IMR-90 (cell line): ENCODE data around the gene MAP3K9. TPM values are rescaled to one million over a fixed set of nuclear protein-coding genes. Genes with fewer than 3 reads are reported as not detected.

Experiments used
- ATAC-seq: fragments of 200-7000 bp; cut with Tn5 transposase; 2 replicates; pipeline ENCODE4 v1.9.1; 2020; ENCODE audit warnings: low read depth, mild to moderate bottlenecking, moderate library complexity
- BruUV-seq: library from RNA; stranded (reverse); fragments of 400-500 nt; replicated peaks from 2 replicates; lab custom pipeline; 2021; lab: Mats Ljungman, UMichigan
- CTCF ChIA-PET: fragments of 300-600 bp; formaldehyde crosslinking; extraction: SDS; loops from one replicate; lab custom pipeline; 2021; ENCODE audit warnings: antibody characterized with exemption; lab: Yijun Ruan, JAX
- POLR2A ChIA-PET: fragments of 300-600 bp; sonication (Branson Sonifier 250); formaldehyde crosslinking; loops from one replicate; lab custom pipeline; 2022; ENCODE audit warnings: antibody characterized with exemption; ENCODE audit not compliant: unreplicated experiment; lab: Charles Lee
- DNase-seq: peaks from one replicate; pipeline ENCODE4 v3.0.0; 2013
- H2AFZ ChIP-seq: replicated peaks from 2 replicates; pipeline ENCODE3; 2013; ENCODE audit warnings: low read length, mild to moderate bottlenecking; ENCODE audit not compliant: poor library complexity
- H2AK5ac ChIP-seq: 2 replicates; pipeline ENCODE4 v1.6.1; 2013; ENCODE audit warnings: low read depth, low read length, inconsistent platforms
- H2AK9ac ChIP-seq: replicated peaks from 2 replicates; pipeline ENCODE3; 2013; ENCODE audit warnings: mild to moderate bottlenecking, low read depth, low read length, moderate library complexity; ENCODE audit not compliant: poor library complexity
- H2BK120ac ChIP-seq: 2 replicates; pipeline ENCODE4 v1.6.1; 2013; ENCODE audit warnings: low read depth, low read length, inconsistent platforms
- H2BK15ac ChIP-seq: 3 replicates; pipeline ENCODE4 v1.6.1; 2013; ENCODE audit warnings: low read depth, low read length, inconsistent platforms
- H2BK20ac ChIP-seq: 2 replicates; pipeline ENCODE4 v1.6.1; 2013; ENCODE audit warnings: low read depth, mild to moderate bottlenecking, inconsistent platforms, low read length, moderate library complexity
- H2BK5ac ChIP-seq: 2 replicates; pipeline ENCODE4 v1.6.1; 2013; ENCODE audit warnings: mild to moderate bottlenecking, low read depth, low read length, inconsistent platforms; ENCODE audit not compliant: poor library complexity, severe bottlenecking
- H3K14ac ChIP-seq: replicated peaks from 2 replicates; pipeline ENCODE4 v1.6.1; 2013; ENCODE audit warnings: low read depth, low read length, inconsistent platforms
- H3K18ac ChIP-seq: 2 replicates; pipeline ENCODE4 v1.6.1; 2013; ENCODE audit warnings: low read depth, low read length, control low read depth
- H3K23ac ChIP-seq: 2 replicates; pipeline ENCODE4 v1.6.1; 2013; ENCODE audit warnings: low read depth, low read length, inconsistent platforms
- H3K27ac ChIP-seq: 2 replicates; pipeline ENCODE4 v1.5.1; 2013; ENCODE audit warnings: mild to moderate bottlenecking, control low read depth, low read length; ENCODE audit not compliant: insufficient read depth
- H3K27me3 ChIP-seq: 2 replicates; pipeline ENCODE4 v1.6.1; 2013; ENCODE audit warnings: low read length; ENCODE audit not compliant: control insufficient read depth, insufficient read depth
- H3K36me3 ChIP-seq: 2 replicates; pipeline ENCODE4 v1.6.1; 2013; ENCODE audit warnings: low read length, mixed read lengths; ENCODE audit not compliant: control insufficient read depth, insufficient read depth
- H3K4ac ChIP-seq: 2 replicates; pipeline ENCODE4 v1.6.1; 2013; ENCODE audit warnings: low read depth, low read length, inconsistent platforms
- H3K4me1 ChIP-seq: 2 replicates; pipeline ENCODE4 v1.6.1; 2013; ENCODE audit warnings: low read length, mixed read lengths; ENCODE audit not compliant: control insufficient read depth, insufficient read depth
- H3K4me2 ChIP-seq: 2 replicates; pipeline ENCODE4 v1.6.1; 2013; ENCODE audit warnings: low read depth, mild to moderate bottlenecking, control low read depth, low read length, moderate library complexity
- H3K4me3 ChIP-seq: 2 replicates; pipeline ENCODE4 v1.5.1; 2013; ENCODE audit warnings: low read depth, mild to moderate bottlenecking, control low read depth, low read length, moderate library complexity; ENCODE audit not compliant: insufficient read depth
- H3K56ac ChIP-seq: 2 replicates; pipeline ENCODE4 v1.6.1; 2013; ENCODE audit warnings: low read length, inconsistent platforms; ENCODE audit not compliant: insufficient read depth; ENCODE audit errors: extremely low read depth
- H3K79me1 ChIP-seq, 2 experiments: 2 replicates each; pipeline ENCODE4 v1.6.1; 2013; ENCODE audit warnings: low read length in 2 of 2, inconsistent platforms in 1 of 2, low read depth in 1 of 2
- H3K9ac ChIP-seq: 2 replicates; pipeline ENCODE4 v1.6.1; 2013; ENCODE audit warnings: low read depth, low read length, control low read depth
- H3K9me1 ChIP-seq: 2 replicates; pipeline ENCODE4 v1.6.1; 2013; ENCODE audit warnings: low read length, inconsistent platforms; ENCODE audit not compliant: insufficient read depth
- H3K9me3 ChIP-seq: 2 replicates; pipeline ENCODE4 v1.6.1; 2013; ENCODE audit warnings: low read length; ENCODE audit not compliant: control insufficient read depth, insufficient read depth
- H4K20me1 ChIP-seq: 2 replicates; pipeline ENCODE4 v1.6.1; 2013; ENCODE audit warnings: low read length, inconsistent platforms; ENCODE audit not compliant: insufficient read depth
- H4K5ac ChIP-seq: 2 replicates; pipeline ENCODE4 v1.6.1; 2013; ENCODE audit warnings: mild to moderate bottlenecking, low read depth, low read length, control low read depth
- H4K8ac ChIP-seq, 2 experiments: 2 replicates each; pipeline ENCODE4 v1.6.1; 2013; ENCODE audit warnings: low read depth in 2 of 2, low read length in 2 of 2, control low read depth in 1 of 2, inconsistent platforms in 1 of 2
- H4K91ac ChIP-seq: 2 replicates; pipeline ENCODE4 v1.6.1; 2013; ENCODE audit warnings: low read depth, low read length, inconsistent platforms; ENCODE audit not compliant: insufficient read depth
- BHLHE40 ChIP-seq: fragments of 150-350 bp; IDR thresholded peaks from 2 replicates; pipeline ENCODE4 v1.6.1; 2016; ENCODE audit warnings: mild to moderate bottlenecking, low read depth, low read length
- CEBPB ChIP-seq: IDR thresholded peaks from 2 replicates; pipeline ENCODE4 v1.6.1; 2012; ENCODE audit warnings: low read depth, low read length, improper control_type of control experiment
- CHD1 ChIP-seq: IDR thresholded peaks from 2 replicates; pipeline ENCODE4 v1.6.1; 2012; ENCODE audit warnings: low read depth, low read length, improper control_type of control experiment
- CTCF ChIP-seq: conservative IDR thresholded peaks from 2 replicates; pipeline ENCODE4 v1.5.1; 2012; ENCODE audit warnings: mild to moderate bottlenecking, low read depth, low read length, improper control_type of control experiment
- ELK1 ChIP-seq: fragments of 150-350 bp; IDR thresholded peaks from 2 replicates; pipeline ENCODE4 v1.6.1; 2016; ENCODE audit warnings: low read depth, mild to moderate bottlenecking, low read length, moderate library complexity, borderline replicate concordance
- MAZ ChIP-seq: IDR thresholded peaks from 2 replicates; pipeline ENCODE4 v1.6.1; 2012; ENCODE audit warnings: low read depth, mild to moderate bottlenecking, low read length, improper control_type of control experiment, moderate library complexity, borderline replicate concordance
- MXI1 ChIP-seq: IDR thresholded peaks from 2 replicates; pipeline ENCODE4 v1.6.1; 2012; ENCODE audit warnings: low read depth, mild to moderate bottlenecking, low read length, moderate library complexity, borderline replicate concordance
- RFX5 ChIP-seq: IDR thresholded peaks from 2 replicates; pipeline ENCODE4 v1.8.0; 2012; ENCODE audit warnings: low read depth, mild to moderate bottlenecking, low read length, moderate library complexity
- SMC3 ChIP-seq: fragments of 150-350 bp; IDR thresholded peaks from 2 replicates; pipeline ENCODE4 v1.6.1; 2016; ENCODE audit warnings: low read depth, mild to moderate bottlenecking, antibody characterized with exemption, low read length, moderate library complexity
- WGBS, 2 experiments: methylation state at CpG; one replicate each; pipeline versions ENCODE4 v1.1.5 to v1.1.7; 2013; ENCODE audit warnings: missing lambda C conversion rate in 2 of 2; ENCODE audit not compliant: insufficient read length in 1 of 2; ENCODE audit errors: extremely low coverage in 2 of 2; 5-methylcytosine and 5-hydroxymethylcytosine counted together
- dilution Hi-C: fragments of 300-500 bp; cut with HindIII; formaldehyde crosslinking; loops from one replicate; pipeline ENCODE4 v1.14.3; 2018; ENCODE audit warnings: low sequenced_read_pairs; ENCODE audit not compliant: unreplicated experiment
- in situ Hi-C: fragments of 300-500 bp; cut with MboI; formaldehyde crosslinking; loops from 3 replicates; pipeline ENCODE4 v1.14.3; 2019; ENCODE audit warnings: low sequenced_read_pairs, inconsistent platforms, mixed read lengths
- intact Hi-C: fragments of 100-400 bp; cut with micrococcal nuclease; formaldehyde crosslinking; loops from 2 replicates; pipeline ENCODE4 v1.10.0; 2022
- polyA plus RNA-seq, 3 experiments: library from polyadenylated mRNA; depleted of rRNA; stranded (reverse); fragments of >200 nt; gene quantifications; 2 replicates each; pipeline ENCODE4 v1.2.3, GENCODE V29; 2012; ENCODE audit warnings: low replicate concordance in 1 of 3
- total RNA-seq: library from RNA; depleted of rRNA; stranded (reverse); fragments of >200 nt; gene quantifications from 2 replicates; pipeline ENCODE4 v1.2.3, GENCODE V29; 2012

The MAP3K9 gene
- total and polyA plus RNA-seq, 2 of the 4 experiments (the other 2 are of a cell fraction) = 0.17 to 0.18 TPM

GRCh38 chr14:70807898-70808415 lies 1.4 kb downstream of the MAP3K9 start:
- in situ Hi-C loops (no loop called here), intact Hi-C loops (no loop called here), dilution Hi-C loops (no loop called here)
- H2BK120ac ChIP-seq = no peak overlapping the region
- no peak overlapping the region for H2BK5ac ChIP-seq
- no peak overlapping the region for H2BK15ac ChIP-seq
- peaks cover 28% of the 10 kb centered on the region for H3K27me3 ChIP-seq
- H3K36me3 ChIP-seq = no peaks in the 10 kb centered on the region
- peak overlapping the region; percentile 59; the same call in 1 of the 2 replicates for H3K23ac ChIP-seq
- no peak overlapping the region for H2AK9ac ChIP-seq
- H4K20me1 ChIP-seq = no peaks in the 10 kb centered on the region; the same call in 1 of the 2 replicates
- no peak overlapping the region for H3K4ac ChIP-seq
- CTCF ChIA-PET = no interaction called here
- H3K4me1 ChIP-seq = no peaks in the 10 kb centered on the region
- no peak overlapping the region; the same call in 1 of the 2 replicates for H3K4me2 ChIP-seq
- POLR2A ChIA-PET = interaction anchor here (0.6 kb wide), 1 partner anchor 37 kb away, joined by 3 read pairs; no protein-coding TSS in a partner anchor
- no peak overlapping the region for H3K18ac ChIP-seq
- H2AK5ac ChIP-seq = no peak overlapping the region
- H2BK20ac ChIP-seq = no peak overlapping the region
- no peak overlapping the region for H3K4me3 ChIP-seq
- H3K56ac ChIP-seq = no peak overlapping the region
- H4K8ac ChIP-seq = no peak overlapping the region
- TF ChIP-seq SMC3 (no peak), RFX5 (no peak), CTCF (no peak), MAZ (no peak), CHD1 (no peak), ELK1 (no peak), CEBPB (no peak), BHLHE40 (no peak), MXI1 (no peak)
- H3K9me1 ChIP-seq = peaks cover 6% of the 10 kb centered on the region; the same call in 1 of the 2 replicates
- H4K5ac ChIP-seq = no peak overlapping the region
- BruUV-seq = no TSS peak
- no peak overlapping the region for H4K91ac ChIP-seq
- H3K79me1 ChIP-seq = no peaks in the 10 kb centered on the region
- no peak for ATAC-seq
- H3K9me3 ChIP-seq = no peaks in the 10 kb centered on the region
- no CpG with 5 or more reads among the region's 6 CpGs for WGBS, 2 experiments
- no peak overlapping the region for H3K27ac ChIP-seq
- no peak for DNase-seq
- H3K9ac ChIP-seq = no peak overlapping the region
- no peak overlapping the region for H3K14ac ChIP-seq
- no peak overlapping the region for H2AFZ ChIP-seq
